Activated naive CD4-positive, alpha-beta T cell treated with anti-CD3 and anti-CD28 coated beads, Interleukin-2, amount 50 U/mL, for 72 hours (primary cell): Measurements from ENCODE around the gene TOP1. TPM values are rescaled to one million over a fixed set of nuclear protein-coding genes. Genes with fewer than 3 reads are reported as not detected.
A peak's percentile ranks its signal among the peaks of the same experiment; 100 is the strongest.
"Not testable (repeated sequence)": the region's sequence is repeated elsewhere in the genome, so short reads cannot be mapped to it uniquely, and the experiment has no call there.

Experiments
- ATAC-seq, 2 donors: fragments of 150-1000 bp; cut with Tn5 transposase; 2 replicates each; pipeline ENCODE4 v1.10.0; 2021; ENCODE audit warnings: mild to moderate bottlenecking in 2 of 2, moderate library complexity in 2 of 2
- DNase-seq, 2 donors: peaks; one replicate each; pipeline ENCODE4 v3.0.0; 2021 to 2022; ENCODE audit warnings: low spot score in 2 of 2
- H3K27ac Mint-ChIP-seq, 2 donors: one replicate each; pipeline ENCODE4 v1.8.0; 2022; ENCODE audit warnings: mild to moderate bottlenecking in 2 of 2, mixed read lengths in 2 of 2
- H3K36me3 Mint-ChIP-seq, 2 donors: one replicate each; pipeline ENCODE4 v1.8.0; 2022; ENCODE audit warnings: mixed read lengths in 2 of 2
- H3K9me3 Mint-ChIP-seq, 2 donors: one replicate each; pipeline ENCODE4 v1.8.0; 2022; ENCODE audit warnings: mixed read lengths in 2 of 2
- total RNA-seq, 2 donors: library from RNA; stranded (reverse); gene quantifications; one replicate each; pipeline ENCODE4 v1.2.3, GENCODE V29; 2022

The TOP1 gene
- total RNA-seq, 2 donors from 2014 or later, result 62.4 to 98.9 TPM

DNA sequence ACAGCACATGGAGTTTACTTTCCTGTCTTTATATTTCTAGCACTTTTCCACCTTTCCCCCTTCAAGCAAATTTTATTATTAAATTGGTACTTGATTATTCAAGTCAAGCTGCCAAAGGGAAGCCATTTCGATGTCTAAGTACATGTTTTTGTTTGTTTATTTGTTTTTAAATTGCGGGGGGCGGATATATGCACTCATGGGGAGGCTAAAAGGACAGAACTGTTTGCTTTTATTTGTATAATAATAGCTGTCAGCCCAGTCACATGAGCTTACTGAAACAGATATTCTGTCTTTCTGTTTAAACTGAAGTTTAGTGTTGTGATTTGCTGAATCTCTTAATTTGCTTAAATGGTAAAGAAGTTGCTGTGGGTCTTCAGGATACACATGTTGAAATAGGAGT lies 59.2 kb downstream of the TOP1 start:
- ATAC-seq (no peak), DNase-seq (no peak)
- Mint-ChIP-seq H3K36me3 (peaks cover 0 to 11% of the 10 kb centered on the region in 2 donors), H3K27ac (peak overlapping the region in 1 of 2 donors; percentile 75), H3K9me3 (no peaks in the 10 kb centered on the region)

- DNase-seq, result no peak
- Mint-ChIP-seq H3K9me3 (no peaks in the 10 kb centered on the region), H3K36me3 (peaks cover 0 to 6% of the 10 kb centered on the region in 2 donors), H3K27ac (peak overlapping the region in 1 of 2 donors; percentile 24)
- no peak for ATAC-seq
Measured at GRCh38 chr20:41089555-41089954, 60.9 kb downstream of the TOP1 start.

- H3K36me3 Mint-ChIP-seq, result no peaks in the 10 kb centered on the region
- no peak for ATAC-seq
- no peaks in the 10 kb centered on the region for H3K9me3 Mint-ChIP-seq
- DNase-seq, result no peak
- H3K27ac Mint-ChIP-seq, result peak overlapping the region; percentile 38 to 69
Measured at GRCh38 chr20:41091927-41092326, 63.3 kb downstream of the TOP1 start.

- Mint-ChIP-seq H3K9me3 (no peaks in the 10 kb centered on the region), H3K27ac (peak overlapping the region; percentile 7 to 75), H3K36me3 (no peaks in the 10 kb centered on the region)
- no peak for DNase-seq
- peak; percentile 52 to 88 for ATAC-seq
Measured at GRCh38 chr20:41094353-41095055, 65.9 kb downstream of the TOP1 start.

DNA sequence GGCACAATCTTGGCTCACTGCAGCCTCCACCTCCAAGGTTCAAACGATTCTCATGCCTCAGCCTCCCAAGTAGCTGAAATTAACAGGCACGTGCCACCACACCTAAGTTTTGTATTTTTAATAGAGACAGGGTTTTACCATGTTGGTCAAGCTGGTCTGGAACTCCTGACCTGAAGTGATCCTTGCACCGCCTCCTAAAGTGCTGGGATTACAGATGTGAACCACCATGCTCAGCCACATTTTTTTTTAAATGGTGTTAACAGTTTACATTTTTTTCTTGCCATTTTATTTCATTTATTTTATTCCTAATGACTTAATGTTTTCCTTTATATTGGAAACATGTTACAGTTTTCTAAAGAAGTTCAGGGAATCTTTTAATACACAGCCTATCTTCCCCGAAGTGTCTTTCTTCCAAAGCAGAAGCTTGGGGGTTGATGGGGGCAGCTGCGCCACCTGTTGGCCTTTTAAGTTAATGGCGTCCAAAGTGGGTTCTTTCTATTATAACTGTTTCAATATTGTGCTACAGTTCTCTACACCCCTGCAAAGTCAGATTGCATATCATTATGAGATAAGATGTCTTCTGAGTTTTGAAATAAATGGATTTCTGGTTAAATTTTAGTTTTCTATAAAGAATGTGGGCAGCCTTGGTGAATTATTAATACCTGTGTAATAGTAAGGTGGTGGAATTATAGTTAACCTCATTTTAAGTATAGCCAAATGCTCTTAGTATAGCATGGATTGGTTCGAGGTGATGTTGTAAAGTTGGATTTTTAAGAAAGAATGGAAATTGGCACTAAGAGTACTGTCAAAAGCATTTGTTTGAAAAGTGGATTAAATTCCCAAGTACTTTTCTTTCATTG lies 66.7 kb downstream of the TOP1 start:
- peak; percentile 39 to 51 for ATAC-seq
- Mint-ChIP-seq H3K27ac (peak overlapping the region; percentile 74 to 75), H3K9me3 (no peaks in the 10 kb centered on the region), H3K36me3 (no peaks in the 10 kb centered on the region)
- peak in 1 of 2 donors; percentile 38 for DNase-seq

GRCh38 chr20:41098703-41099250 lies 70.2 kb downstream of the TOP1 start:
- peaks cover 0 to 6% of the 10 kb centered on the region in 2 donors for H3K36me3 Mint-ChIP-seq
- ATAC-seq (no peak), DNase-seq (no peak)
- no peaks in the 10 kb centered on the region for H3K9me3 Mint-ChIP-seq
- no peak overlapping the region for H3K27ac Mint-ChIP-seq

DNA sequence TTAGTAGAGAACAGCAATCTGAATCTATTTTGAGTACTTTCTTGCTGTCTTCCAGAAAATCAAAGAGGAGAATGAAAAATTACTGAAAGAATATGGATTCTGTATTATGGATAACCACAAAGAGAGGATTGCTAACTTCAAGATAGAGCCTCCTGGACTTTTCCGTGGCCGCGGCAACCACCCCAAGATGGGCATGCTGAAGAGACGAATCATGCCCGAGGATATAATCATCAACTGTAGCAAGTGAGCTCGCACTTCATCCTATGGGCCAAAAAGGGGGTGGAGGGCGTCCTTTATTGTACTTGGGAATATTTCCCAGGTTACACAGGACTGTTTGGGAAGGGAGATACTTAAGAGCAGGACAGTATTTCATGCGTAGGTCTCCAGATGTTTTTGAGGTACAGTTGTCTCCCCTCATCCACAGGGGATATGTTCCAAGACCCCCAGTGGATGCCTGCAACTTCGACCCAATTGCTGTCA lies 71.4 kb downstream of the TOP1 start:
- no peaks in the 10 kb centered on the region for H3K9me3 Mint-ChIP-seq
- no peak for DNase-seq

GRCh38 chr20:41101660-41102059 lies 73.0 kb downstream of the TOP1 start:
- Mint-ChIP-seq H3K36me3 (peaks cover 4 to 12% of the 10 kb centered on the region in 2 donors), H3K9me3 (no peaks in the 10 kb centered on the region)
- no peak for DNase-seq

More for the DNA sequence above, 71.4 kb downstream of the TOP1 start:
- peaks cover 4 to 12% of the 10 kb centered on the region in 2 donors for H3K36me3 Mint-ChIP-seq
- ATAC-seq, result no peak
- no peak overlapping the region for H3K27ac Mint-ChIP-seq

DNA sequence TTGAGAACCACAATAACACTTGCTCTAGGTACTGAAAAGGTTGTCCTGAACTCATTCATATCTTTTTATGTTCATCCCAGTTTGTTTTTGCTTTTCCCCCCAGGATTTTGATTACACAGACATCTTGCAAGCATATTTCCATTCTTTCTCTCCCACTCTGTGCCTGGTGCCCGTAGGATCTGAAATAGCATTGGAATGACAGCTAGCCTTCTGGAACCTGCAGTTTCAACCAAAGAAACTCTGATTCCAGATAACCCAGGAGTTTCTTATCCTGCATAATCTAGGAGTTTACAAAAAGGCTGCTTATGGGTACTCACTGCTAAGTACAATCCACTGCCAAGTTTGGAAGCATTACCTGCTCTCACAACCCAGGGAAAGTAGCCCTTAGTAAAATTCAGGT lies 79.9 kb downstream of the TOP1 start:
- Mint-ChIP-seq H3K36me3 (peaks cover 4 to 6% of the 10 kb centered on the region in 2 donors), H3K27ac (peak overlapping the region in 1 of 2 donors; percentile 73), H3K9me3 (no peaks in the 10 kb centered on the region)
- no peak for ATAC-seq
- DNase-seq, result no peak

More at GRCh38 chr20:41101660-41102059, 73.0 kb downstream of the TOP1 start:
- no peak for ATAC-seq
- no peak overlapping the region for H3K27ac Mint-ChIP-seq

DNA sequence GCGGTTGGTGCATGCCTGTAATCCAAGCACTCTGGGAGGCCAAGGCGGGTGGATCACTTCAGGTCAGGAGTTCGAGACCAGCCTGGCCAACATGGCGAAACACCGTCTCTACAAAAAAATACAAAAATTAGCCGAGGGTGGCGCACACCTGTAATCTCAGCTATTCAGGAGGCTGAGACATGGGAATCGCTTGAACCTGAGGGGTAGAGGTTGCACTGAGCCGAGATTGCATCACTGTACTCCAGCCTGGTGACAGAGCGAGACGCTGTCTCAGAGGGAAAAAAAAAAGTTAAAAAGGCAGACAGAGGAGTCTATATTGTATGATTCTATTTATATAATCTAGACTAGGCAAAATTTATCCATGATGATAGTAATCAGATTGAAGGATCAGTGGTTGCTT lies 81.4 kb downstream of the TOP1 start:
- no peak for ATAC-seq

DNA sequence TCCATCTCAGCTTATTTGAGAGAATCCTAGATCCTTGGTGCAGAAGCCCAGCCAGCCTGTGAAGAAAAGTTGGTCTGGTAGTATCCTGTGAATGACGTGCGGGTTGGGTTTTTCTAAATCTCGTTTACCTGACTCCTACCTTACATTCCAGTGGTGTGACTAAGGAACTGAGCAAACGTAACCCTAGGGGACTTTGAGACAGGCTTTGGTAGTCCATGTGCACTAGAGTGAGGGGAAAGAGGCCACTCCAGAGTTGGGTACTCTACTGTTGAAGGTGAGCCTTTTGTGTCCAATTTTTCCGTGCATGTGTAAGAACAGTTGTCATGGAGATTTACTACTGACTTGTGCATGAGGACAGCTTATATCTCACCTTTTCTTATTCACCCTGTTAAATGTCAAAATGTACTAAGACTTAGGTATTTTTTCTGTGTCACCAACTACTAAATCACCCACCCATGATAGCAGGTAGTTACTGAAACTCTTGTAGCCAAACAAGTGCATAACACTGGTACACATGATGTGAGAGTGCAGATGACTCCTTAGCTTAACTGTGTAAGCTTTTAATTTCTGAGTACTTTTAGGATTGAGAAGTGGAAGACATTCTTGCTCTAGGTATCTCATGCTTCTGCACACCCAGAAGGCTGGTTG lies 82.4 kb downstream of the TOP1 start:
- ATAC-seq (peak; percentile 48 to 54), DNase-seq (no peak)
- Mint-ChIP-seq H3K27ac (peak overlapping the region in 1 of 2 donors; percentile 52), H3K9me3 (no peaks in the 10 kb centered on the region), H3K36me3 (no peaks in the 10 kb centered on the region)

More for the DNA sequence above, 81.4 kb downstream of the TOP1 start:
- no peaks in the 10 kb centered on the region for H3K36me3 Mint-ChIP-seq
- no peaks in the 10 kb centered on the region for H3K9me3 Mint-ChIP-seq
- H3K27ac Mint-ChIP-seq, result peak overlapping the region in 1 of 2 donors; percentile 33
- DNase-seq, result no peak

GRCh38 chr20:41111578-41111951 lies 82.9 kb downstream of the TOP1 start:
- Mint-ChIP-seq H3K27ac (peak overlapping the region in 1 of 2 donors; percentile 84), H3K36me3 (peaks cover 0 to 4% of the 10 kb centered on the region in 2 donors), H3K9me3 (no peaks in the 10 kb centered on the region)
- ATAC-seq (no peak), DNase-seq (no peak)

- peaks cover 0 to 6% of the 10 kb centered on the region in 2 donors for H3K36me3 Mint-ChIP-seq
- no peak for DNase-seq
- no peaks in the 10 kb centered on the region for H3K9me3 Mint-ChIP-seq
- H3K27ac Mint-ChIP-seq, result peak overlapping the region; percentile 25 to 63
- no peak for ATAC-seq
Measured at GRCh38 chr20:41116282-41116956, 87.8 kb downstream of the TOP1 start.

DNA sequence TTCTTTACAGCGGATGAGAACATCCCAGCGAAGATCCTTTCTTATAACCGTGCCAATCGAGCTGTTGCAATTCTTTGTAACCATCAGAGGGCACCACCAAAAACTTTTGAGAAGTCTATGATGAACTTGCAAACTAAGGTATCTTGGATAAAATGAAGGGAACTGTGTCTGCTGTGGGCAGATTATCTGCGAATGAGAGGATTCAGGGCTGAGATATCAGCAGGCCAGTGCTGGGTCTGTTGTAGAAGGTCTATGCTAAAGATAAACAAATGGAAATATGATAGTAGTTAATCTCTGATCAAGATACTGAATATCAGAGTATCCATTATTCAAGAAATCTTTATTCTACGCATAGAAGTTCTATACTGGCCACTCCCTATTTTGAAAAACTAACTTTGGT lies 89.5 kb downstream of the TOP1 start:
- peaks cover 5 to 11% of the 10 kb centered on the region in 2 donors for H3K36me3 Mint-ChIP-seq
- not testable (repeated sequence) for DNase-seq, ATAC-seq, H3K27ac Mint-ChIP-seq, H3K9me3 Mint-ChIP-seq

GRCh38 chr20:41118632-41119031 lies 90.0 kb downstream of the TOP1 start:
- ATAC-seq (no peak), DNase-seq (no peak)
- Mint-ChIP-seq H3K36me3 (peaks cover 6 to 14% of the 10 kb centered on the region in 2 donors), H3K9me3 (no peaks in the 10 kb centered on the region), H3K27ac (peak overlapping the region; percentile 35 to 85)
